Muscle layer of duodenum (tissue), 2 donors: ENCODE measurements around the gene AP3B1.

Experiments used
- H3K27ac ChIP-seq: one replicate; pipeline ENCODE4 v1.7.0; 2013; ENCODE audit warnings: mild to moderate bottlenecking, low read length
- H3K27me3 ChIP-seq: one replicate; pipeline ENCODE4 v1.7.0; 2013; ENCODE audit warnings: low read depth, mild to moderate bottlenecking, control low read depth, low read length
- H3K36me3 ChIP-seq, 2 donors: one replicate each; pipeline ENCODE4 v1.7.0; 2013; ENCODE audit warnings: low read length in 2 of 2, control low read depth in 1 of 2, mild to moderate bottlenecking in 1 of 2; ENCODE audit not compliant: insufficient read depth in 2 of 2, control insufficient read depth in 1 of 2
- H3K4me1 ChIP-seq, 2 donors: one replicate each; pipeline ENCODE4 v1.7.0; 2013; ENCODE audit warnings: low read length in 2 of 2, mild to moderate bottlenecking in 2 of 2, control low read depth in 1 of 2, moderate library complexity in 1 of 2; ENCODE audit not compliant: insufficient read depth in 2 of 2, control insufficient read depth in 1 of 2
- H3K4me3 ChIP-seq, 2 donors: one replicate each; pipeline ENCODE4 v1.7.0; 2013; ENCODE audit warnings: low read length in 2 of 2, low read depth in 1 of 2, mild to moderate bottlenecking in 1 of 2
- H3K9me3 ChIP-seq, 2 donors: one replicate each; pipeline ENCODE4 v1.7.0; 2013; ENCODE audit warnings: low read length in 2 of 2, control low read depth in 1 of 2, mild to moderate bottlenecking in 1 of 2; ENCODE audit not compliant: control insufficient read depth in 1 of 2
- donor health status: healthy.

AP3B1 gene

DNA sequence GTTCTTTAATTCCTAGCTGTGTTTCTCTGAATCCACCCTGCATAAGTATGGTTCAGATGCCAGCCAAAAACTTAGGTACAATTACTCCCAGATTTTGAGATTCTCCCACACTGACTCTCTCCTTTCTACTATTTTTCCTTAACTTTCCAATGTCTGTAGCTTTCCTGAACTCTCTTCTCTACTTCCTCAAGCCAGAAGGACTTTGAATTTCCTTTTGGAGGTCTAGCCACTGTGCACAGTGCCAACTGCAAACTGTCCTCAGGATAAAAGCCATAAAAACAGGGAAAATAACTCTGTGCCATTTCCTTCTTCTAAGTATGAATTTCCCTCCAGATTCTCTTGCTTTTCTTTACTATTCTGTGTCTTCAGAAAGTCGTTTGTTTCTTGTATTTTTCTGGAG is 157.2 kb downstream of the AP3B1 start:
- H3K27me3 ChIP-seq, result no peaks in the 10 kb centered on the region
- no peaks in the 10 kb centered on the region for H3K4me1 ChIP-seq
- no peak overlapping the region for H3K27ac ChIP-seq
- H3K4me3 ChIP-seq, result no peak overlapping the region
- peaks cover 3 to 11% of the 10 kb centered on the region in 2 donors for H3K36me3 ChIP-seq
- no peaks in the 10 kb centered on the region for H3K9me3 ChIP-seq

DNA sequence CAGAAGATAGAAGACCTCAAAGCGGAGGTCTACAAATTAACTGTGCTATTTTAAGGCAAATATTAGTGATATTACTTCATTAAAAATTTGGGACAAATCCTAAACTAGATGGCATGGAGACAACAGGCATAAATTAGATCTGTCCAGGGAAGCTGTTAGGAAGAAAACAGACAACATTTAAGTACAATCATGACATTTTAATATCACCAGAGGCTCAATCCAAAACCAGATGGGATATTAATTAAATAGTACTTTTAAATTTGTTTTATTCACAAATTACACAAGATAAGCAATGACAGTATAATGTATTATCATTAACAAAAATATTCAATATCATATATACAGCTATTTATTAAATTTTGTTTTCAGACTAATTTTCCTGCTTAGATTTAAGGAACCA is 161.1 kb downstream of the AP3B1 start:
- Histone ChIP-seq H3K9me3 (no peaks in the 10 kb centered on the region), H3K4me3 (no peak overlapping the region), H3K4me1 (no peaks in the 10 kb centered on the region), H3K36me3 (no peaks in the 10 kb centered on the region), H3K27me3 (no peaks in the 10 kb centered on the region), H3K27ac (no peak overlapping the region)

DNA sequence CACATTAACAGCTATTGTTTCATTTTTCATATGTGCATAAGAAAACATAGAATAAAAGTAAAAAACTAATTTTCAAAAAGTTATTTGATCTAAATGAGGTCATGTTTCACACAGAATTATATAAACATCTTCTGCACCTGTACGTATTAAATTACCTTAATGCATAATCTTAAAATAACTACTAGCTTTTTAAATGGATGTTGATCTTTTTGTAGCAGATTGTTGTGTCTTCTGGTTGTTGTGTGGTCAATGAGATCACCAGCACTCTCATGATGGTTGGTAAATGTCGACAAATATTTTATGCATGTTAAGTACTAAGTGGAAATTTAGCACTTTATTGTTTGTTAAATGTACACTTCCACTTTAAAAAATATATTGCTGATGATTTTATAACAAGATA is 162.0 kb downstream of the AP3B1 start:
- H3K9me3 ChIP-seq, result no peaks in the 10 kb centered on the region
- no peaks in the 10 kb centered on the region for H3K4me1 ChIP-seq
- no peak overlapping the region for H3K4me3 ChIP-seq
- H3K27me3 ChIP-seq, result no peaks in the 10 kb centered on the region
- H3K27ac ChIP-seq, result no peak overlapping the region
- no peaks in the 10 kb centered on the region for H3K36me3 ChIP-seq

DNA sequence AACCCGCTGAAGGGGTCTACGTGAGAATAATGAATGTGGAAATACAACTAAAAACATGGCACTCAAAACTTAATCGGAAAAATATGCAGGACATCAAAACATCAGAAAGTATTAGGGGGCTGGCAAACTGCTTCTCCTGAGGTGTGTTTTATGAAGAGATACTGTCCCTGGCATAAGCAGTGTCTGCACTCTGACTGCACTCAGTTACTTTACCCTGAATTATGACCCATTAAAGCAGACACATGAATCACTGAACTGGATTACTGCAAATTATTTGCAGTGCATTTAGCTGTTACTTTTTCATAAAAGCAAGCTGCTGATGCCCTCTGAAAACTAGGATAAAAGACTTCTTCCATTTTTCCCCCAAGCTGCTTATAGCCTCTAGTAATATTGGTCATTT is 164.9 kb downstream of the AP3B1 start:
- Histone ChIP-seq H3K9me3 (no peaks in the 10 kb centered on the region), H3K27ac (no peak overlapping the region), H3K4me3 (no peak overlapping the region), H3K4me1 (no peaks in the 10 kb centered on the region), H3K36me3 (peaks cover 0 to 4% of the 10 kb centered on the region in 2 donors), H3K27me3 (no peaks in the 10 kb centered on the region)

DNA sequence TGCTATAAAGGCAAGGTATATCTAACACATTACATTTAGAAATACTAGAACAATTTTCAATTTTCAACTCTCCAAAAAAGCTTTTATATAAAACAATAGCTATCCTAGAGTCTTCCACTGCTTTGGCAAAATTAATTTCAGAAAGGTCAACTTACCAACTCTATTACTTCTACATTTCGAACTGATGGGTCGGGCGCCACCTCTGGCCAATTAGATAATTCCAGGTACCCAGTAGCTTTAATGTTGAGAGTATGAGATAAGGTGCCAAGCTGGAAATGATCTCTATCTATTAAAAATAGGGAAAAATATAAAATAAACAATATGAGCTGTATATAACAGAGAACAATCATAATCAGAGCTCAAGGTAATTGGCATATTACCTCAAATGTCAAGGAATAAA is 166.6 kb downstream of the AP3B1 start:
- Histone ChIP-seq H3K4me1 (no peaks in the 10 kb centered on the region), H3K27me3 (no peaks in the 10 kb centered on the region), H3K36me3 (peaks cover 0 to 4% of the 10 kb centered on the region in 2 donors), H3K4me3 (no peak overlapping the region), H3K27ac (no peak overlapping the region), H3K9me3 (no peaks in the 10 kb centered on the region)

DNA sequence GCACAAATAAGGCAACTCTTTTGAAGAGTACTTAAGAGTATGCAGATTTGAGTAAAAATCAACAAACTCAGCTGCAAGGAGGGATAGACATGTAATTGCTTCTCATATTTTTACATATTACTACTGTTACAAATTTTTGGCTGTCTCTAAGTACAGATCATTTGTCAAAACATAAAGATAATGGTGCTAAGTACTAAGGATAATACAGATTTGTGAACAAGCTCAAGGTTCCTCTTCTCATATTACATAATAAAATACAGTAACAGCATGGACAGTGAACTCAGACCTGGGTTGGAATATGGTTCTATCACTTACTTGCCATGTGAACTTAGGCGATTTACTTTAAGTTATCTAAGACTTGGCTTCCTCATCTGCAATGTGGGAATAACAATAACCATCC is 168.0 kb downstream of the AP3B1 start:
- Histone ChIP-seq H3K27me3 (no peaks in the 10 kb centered on the region), H3K9me3 (no peaks in the 10 kb centered on the region), H3K4me1 (no peaks in the 10 kb centered on the region), H3K27ac (no peak overlapping the region), H3K36me3 (peaks cover 0 to 4% of the 10 kb centered on the region in 2 donors), H3K4me3 (no peak overlapping the region)

DNA sequence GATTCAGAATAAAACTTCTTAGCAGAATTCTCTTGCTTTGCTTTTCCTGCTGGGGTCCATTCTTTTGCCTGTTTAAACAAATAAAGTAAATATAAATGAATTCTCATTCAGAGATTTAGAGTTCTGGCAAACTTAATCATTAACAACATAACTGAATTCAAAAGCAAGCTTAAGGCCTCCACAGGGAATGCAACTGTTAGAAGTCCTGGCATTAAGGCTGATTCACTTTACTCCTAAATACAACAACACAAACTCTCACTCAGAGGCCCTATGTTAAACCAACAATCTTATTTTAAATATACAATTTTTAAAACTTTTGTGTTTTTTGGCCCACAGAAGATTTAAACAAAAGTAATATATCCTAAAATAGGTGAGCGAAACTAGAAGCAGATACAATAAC is 178.3 kb downstream of the AP3B1 start:
- Histone ChIP-seq H3K4me1 (no peaks in the 10 kb centered on the region), H3K36me3 (peaks cover 3 to 20% of the 10 kb centered on the region in 2 donors)

DNA sequence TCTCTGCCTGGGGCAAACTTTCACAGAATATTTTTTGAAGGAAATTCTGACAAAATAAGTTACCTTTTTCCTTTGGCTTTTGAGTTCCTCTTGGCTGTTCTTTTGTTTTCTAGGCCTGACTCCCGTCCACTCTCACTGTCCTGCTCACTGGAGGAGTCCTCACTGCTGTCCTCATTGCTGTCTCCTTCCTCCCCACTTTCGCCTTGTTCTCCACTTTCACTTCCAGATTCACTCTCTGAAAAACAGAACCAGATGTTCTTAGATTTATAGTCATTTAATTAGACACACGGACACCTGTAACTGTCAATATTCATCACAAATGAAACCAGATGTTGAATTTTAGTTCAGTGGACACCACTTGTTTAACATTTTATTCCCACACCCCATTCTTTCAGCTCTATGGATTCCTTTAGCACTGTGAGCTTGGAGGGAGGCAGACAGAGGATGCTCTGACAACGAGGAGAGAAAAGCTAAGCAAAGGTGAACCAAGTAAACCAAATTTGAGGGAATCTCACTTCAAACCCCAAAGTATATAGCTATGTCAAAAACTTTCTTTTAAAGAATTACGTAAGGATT is 180.7 kb downstream of the AP3B1 start:
- H3K27ac ChIP-seq, result no peak overlapping the region
- H3K27me3 ChIP-seq, result no peaks in the 10 kb centered on the region
- H3K9me3 ChIP-seq, result no peaks in the 10 kb centered on the region
- peaks cover 3 to 20% of the 10 kb centered on the region in 2 donors for H3K36me3 ChIP-seq
- no peaks in the 10 kb centered on the region for H3K4me1 ChIP-seq
- H3K4me3 ChIP-seq, result no peak overlapping the region

More for the DNA sequence above, 178.3 kb downstream of the AP3B1 start:
- Histone ChIP-seq H3K4me3 (no peak overlapping the region), H3K9me3 (no peaks in the 10 kb centered on the region), H3K27ac (no peak overlapping the region), H3K27me3 (no peaks in the 10 kb centered on the region)

DNA sequence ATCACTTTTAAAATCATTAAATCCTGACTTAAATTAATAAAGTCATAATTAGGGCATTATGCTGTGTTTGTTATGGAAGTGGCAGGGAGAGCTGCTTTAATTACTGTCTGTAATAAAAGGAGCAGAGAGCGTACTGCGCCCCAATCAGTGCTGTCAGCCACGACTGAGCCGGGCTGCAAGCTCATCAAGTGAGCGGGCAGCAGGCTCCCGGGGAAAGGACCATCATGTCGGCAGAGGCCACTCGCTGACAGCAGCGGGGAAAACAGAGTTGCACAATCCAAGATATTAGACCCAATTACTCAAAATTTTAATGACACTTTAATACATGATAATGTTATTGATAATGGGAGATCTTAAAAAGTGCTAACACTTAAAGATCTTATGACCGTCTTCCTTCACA is 181.6 kb downstream of the AP3B1 start:
- Histone ChIP-seq H3K27me3 (no peaks in the 10 kb centered on the region), H3K4me1 (no peaks in the 10 kb centered on the region), H3K27ac (no peak overlapping the region), H3K4me3 (no peak overlapping the region), H3K36me3 (peaks cover 3 to 20% of the 10 kb centered on the region in 2 donors), H3K9me3 (no peaks in the 10 kb centered on the region)

DNA sequence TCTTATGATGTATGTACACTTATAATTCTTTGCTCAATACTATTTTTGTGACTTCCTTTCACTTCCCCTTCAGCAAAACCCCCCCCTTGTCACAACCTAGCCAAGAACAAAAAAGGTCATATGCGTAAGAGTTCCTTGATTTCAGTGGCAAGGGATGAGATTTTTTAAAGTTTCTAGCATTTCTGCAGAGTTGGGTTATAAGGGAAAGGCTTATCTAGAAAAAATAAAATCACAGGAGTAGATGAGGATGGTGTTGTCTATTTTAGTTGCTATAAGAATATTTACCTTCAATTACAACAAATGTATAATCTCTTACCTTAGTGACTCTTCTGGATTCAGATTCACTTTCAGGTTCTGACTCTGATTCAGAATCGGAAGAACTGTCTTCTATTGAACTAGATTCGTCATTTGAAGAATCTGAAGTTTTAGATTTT is 184.6 kb downstream of the AP3B1 start:
- no peaks in the 10 kb centered on the region for H3K9me3 ChIP-seq
- no peaks in the 10 kb centered on the region for H3K27me3 ChIP-seq
- H3K4me1 ChIP-seq, result no peaks in the 10 kb centered on the region
- H3K36me3 ChIP-seq, result peaks cover 14 to 15% of the 10 kb centered on the region in 2 donors
- H3K27ac ChIP-seq, result no peak overlapping the region
- no peak overlapping the region for H3K4me3 ChIP-seq

DNA sequence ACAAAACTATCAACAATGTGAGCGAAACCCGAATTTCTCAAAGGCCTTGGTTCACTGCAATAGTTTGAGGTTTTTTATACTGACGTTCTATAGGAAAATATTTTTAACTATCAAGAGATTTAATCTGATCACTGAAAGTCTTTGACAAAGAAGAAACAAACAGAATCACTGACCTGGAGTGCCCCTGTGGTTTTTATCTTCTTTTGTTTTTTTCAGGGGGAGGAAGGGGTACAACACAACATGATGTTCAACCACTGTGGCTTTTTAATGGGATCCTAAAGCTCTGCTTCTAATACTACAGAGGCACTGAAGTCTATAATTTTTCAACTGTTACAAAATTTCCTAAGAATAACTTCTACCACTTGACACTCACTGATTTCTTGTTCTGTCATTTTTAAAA is 185.9 kb downstream of the AP3B1 start:
- Histone ChIP-seq H3K9me3 (no peaks in the 10 kb centered on the region), H3K27me3 (no peaks in the 10 kb centered on the region), H3K36me3 (peaks cover 2 to 14% of the 10 kb centered on the region in 2 donors), H3K27ac (no peak overlapping the region), H3K4me1 (no peaks in the 10 kb centered on the region), H3K4me3 (no peak overlapping the region)

DNA sequence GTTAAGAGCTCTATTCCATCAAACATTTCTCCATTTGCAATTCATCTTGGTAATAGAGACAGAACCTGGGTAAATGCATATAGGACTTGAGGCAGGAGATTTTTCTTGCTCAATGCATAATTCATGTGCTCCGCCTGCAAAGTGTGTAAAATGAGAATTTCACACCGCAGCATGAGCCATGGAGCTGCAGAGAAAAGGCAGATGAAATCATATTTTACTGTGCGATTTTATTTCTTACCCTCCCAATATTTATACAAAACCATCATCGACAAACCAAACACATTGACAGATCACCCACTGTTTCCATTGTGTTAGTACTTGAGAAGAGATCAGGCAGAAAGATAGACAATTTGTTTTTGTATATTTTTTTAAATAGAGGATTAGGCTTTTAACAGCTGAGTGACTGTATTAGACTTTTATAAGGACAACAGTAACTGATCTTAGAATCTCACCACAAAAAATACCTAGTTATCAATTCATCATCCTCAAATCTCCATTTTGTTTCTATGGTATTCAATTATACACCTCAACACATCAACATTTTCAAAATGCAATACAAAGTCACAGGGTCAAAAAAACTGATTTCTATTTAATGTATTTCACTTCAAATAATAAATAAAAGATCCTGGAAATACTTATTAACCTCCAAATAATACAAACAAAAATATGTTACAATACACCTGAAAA is 191.1 kb downstream of the AP3B1 start:
- H3K9me3 ChIP-seq, result no peaks in the 10 kb centered on the region
- H3K4me3 ChIP-seq, result no peak overlapping the region
- no peaks in the 10 kb centered on the region for H3K4me1 ChIP-seq
- H3K27ac ChIP-seq, result no peak overlapping the region
- H3K36me3 ChIP-seq, result peaks cover 11 to 25% of the 10 kb centered on the region in 2 donors
- H3K27me3 ChIP-seq, result no peaks in the 10 kb centered on the region
